ENCODE results near the gene PBX3. TPM values are rescaled to one million over a fixed set of nuclear protein-coding genes. Genes with fewer than 3 reads are reported as not detected.

The PBX3 gene
- total RNA-seq, 4 donors from 2014 or later: 19.3 to 41.3 (median 25.1) TPM

- no peak for DNase-seq (ENCODE audit: low spot score)
- no peak for ATAC-seq (ENCODE audit: low FRiP score)
- TF ChIP-seq CTCF (IDR thresholded peaks at IDR 0.05): no peak
These were observed 120.7 kb downstream of the PBX3 start for GRCh38 chr9:125867751-125868415.

GRCh38 chr9:125878164-125878631 is 131.0 kb downstream of the PBX3 start:
- no peak for TF ChIP-seq CTCF (IDR thresholded peaks at IDR 0.05)
- no peak for DNase-seq (ENCODE audit: low spot score)
- ATAC-seq (ENCODE audit: low FRiP score): no peak

DNA sequence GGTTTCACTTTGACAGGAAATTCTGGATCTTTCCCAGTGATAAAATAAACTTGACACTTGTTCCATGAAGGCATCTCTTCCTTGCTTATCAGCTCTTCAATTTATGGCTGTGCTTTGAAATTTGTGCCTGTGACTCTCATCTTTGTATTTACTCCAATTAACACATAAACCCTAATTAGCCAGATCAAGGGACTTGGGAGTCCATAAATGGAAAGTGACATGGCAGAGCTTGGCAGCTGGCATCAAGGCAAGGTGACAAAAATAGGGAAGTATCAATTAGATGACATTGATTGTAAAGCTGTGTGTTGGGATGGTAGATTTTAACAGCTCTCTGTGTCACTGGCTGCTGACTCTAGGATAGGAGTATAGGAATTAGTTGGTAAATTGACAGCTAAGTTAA is 133.9 kb downstream of the PBX3 start:
- no peak for DNase-seq (ENCODE audit: low spot score)
- ATAC-seq (ENCODE audit: low FRiP score): no peak
- TF ChIP-seq CTCF (IDR thresholded peaks at IDR 0.05): no peak

- no peak for TF ChIP-seq CTCF (IDR thresholded peaks at IDR 0.05)
These were observed 136.5 kb downstream of the PBX3 start for GRCh38 chr9:125883565-125884217.

GRCh38 chr9:125884218-125884595 is 137.0 kb downstream of the PBX3 start:
- DNase-seq (ENCODE audit: low spot score) (no peak), ATAC-seq (ENCODE audit: low FRiP score) (no peak)
- no peak for TF ChIP-seq CTCF (IDR thresholded peaks at IDR 0.05)

More at GRCh38 chr9:125883565-125884217, 136.5 kb downstream of the PBX3 start:
- DNase-seq (ENCODE audit: low spot score) (no peak), ATAC-seq (ENCODE audit: low FRiP score) (no peak)

DNA sequence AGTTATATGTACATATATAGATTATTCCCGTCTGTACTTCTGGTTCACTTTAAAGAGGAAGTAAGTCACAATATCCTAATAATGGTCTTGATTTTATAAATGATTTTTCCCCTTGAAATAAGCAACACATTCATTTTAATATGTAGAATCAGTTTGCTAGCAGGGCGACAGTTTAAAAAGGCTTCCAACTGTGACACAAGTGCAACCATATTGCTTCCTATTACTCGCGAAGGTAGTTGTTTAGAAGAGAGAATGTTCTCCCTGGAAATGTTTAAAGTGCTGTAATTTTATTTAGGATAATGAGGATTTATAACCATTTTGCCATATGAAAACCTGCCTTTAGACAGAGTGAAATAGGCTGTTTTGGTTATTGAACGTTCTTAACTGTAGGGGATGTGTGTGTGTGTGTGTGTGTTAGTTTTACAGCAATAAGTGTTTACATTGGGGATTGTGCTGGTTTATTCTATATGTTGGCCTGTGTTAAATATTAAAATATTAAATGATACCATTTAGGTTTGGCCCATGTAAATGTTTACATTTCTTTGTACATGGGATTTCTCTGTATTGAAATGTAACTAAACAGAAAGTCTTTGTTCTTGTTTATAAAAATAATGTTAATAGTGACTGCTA is 138.3 kb downstream of the PBX3 start:
- ATAC-seq (ENCODE audit: low FRiP score) (no peak), DNase-seq (ENCODE audit: low spot score) (no peak)
- TF ChIP-seq CTCF (IDR thresholded peaks at IDR 0.05): no peak

All from omental fat pad (tissue), 4 donors.